H9 (cell line): ENCODE data around the gene QSER1. TPM values are rescaled to one million over a fixed set of nuclear protein-coding genes. Genes with fewer than 3 reads are reported as not detected.

Experiments used
- total RNA-seq: library from RNA; stranded (reverse); gene quantifications from 2 replicates; pipeline ENCODE4 v1.2.1, GENCODE V29; 2021

QSER1 gene
- total RNA-seq, 1 experiment from 2014 or later: 139 TPM

Other genes with a start within 250 kb of the QSER1 start
- 0.04 TPM in 1 of 2 replicates, not detected in the other for gene CCDC73, start 98.1 kb upstream of the QSER1 start, total RNA-seq
- gene PRRG4, start 62.9 kb upstream of the QSER1 start, total RNA-seq: 1.2 TPM in 2 replicates
- 4.4 TPM in 2 replicates for gene DEPDC7, start 123.1 kb downstream of the QSER1 start, total RNA-seq
- 20.0 and 20.3 TPM in 2 replicates for gene TCP11L1, start 146.8 kb downstream of the QSER1 start, total RNA-seq